ENCODE data around the gene PAX2.

Gene PAX2

GRCh38 chr10:100725071-100725471, 20.3 kb upstream of the PAX2 start:
- no peak for DNase-seq

- DNase-seq, result no peak
These were observed 19.4 kb upstream of the PAX2 start for GRCh38 chr10:100725869-100726426.

GRCh38 chr10:100727808-100728207, 17.6 kb upstream of the PAX2 start:
- no peak for DNase-seq

GRCh38 chr10:100728928-100729861, 16.2 kb upstream of the PAX2 start:
- peak; percentile 54 for DNase-seq

- DNase-seq, result no peak
These were observed 15.3 kb upstream of the PAX2 start for GRCh38 chr10:100729862-100730724.

GRCh38 chr10:100730725-100731406, 14.5 kb upstream of the PAX2 start:
- peak; percentile 34 for DNase-seq

GRCh38 chr10:100731407-100732240, 13.8 kb upstream of the PAX2 start:
- DNase-seq, result no peak

- no peak for DNase-seq
These were observed 13.2 kb upstream of the PAX2 start for GRCh38 chr10:100732241-100732596.

- DNase-seq, result no peak
These were observed 12.1 kb upstream of the PAX2 start for GRCh38 chr10:100733329-100733728.

- DNase-seq, result no peak
These were observed 10.9 kb upstream of the PAX2 start for GRCh38 chr10:100734295-100735086.

GRCh38 chr10:100735087-100735336, 10.4 kb upstream of the PAX2 start:
- DNase-seq, result no peak

GRCh38 chr10:100735337-100736143, 9.8 kb upstream of the PAX2 start:
- DNase-seq, result peak; percentile 39

GRCh38 chr10:100736144-100736808, 9.1 kb upstream of the PAX2 start:
- no peak for DNase-seq

- DNase-seq, result no peak
These were observed 8.5 kb upstream of the PAX2 start for GRCh38 chr10:100736809-100737354.

- no peak for DNase-seq
These were observed 7.9 kb upstream of the PAX2 start for GRCh38 chr10:100737355-100738054.

- DNase-seq, result no peak
These were observed 7.1 kb upstream of the PAX2 start for GRCh38 chr10:100738055-100738827.

GRCh38 chr10:100739517-100740368, 5.6 kb upstream of the PAX2 start:
- DNase-seq, result no peak

Measured in hematopoietic multipotent progenitor cell treated with erythropoietin and hydrocortisone succinate and interleukin-3 and kit ligand, for 6 days (in vitro differentiated cells).